ENCODE data around the gene ZNF18.

DNA sequence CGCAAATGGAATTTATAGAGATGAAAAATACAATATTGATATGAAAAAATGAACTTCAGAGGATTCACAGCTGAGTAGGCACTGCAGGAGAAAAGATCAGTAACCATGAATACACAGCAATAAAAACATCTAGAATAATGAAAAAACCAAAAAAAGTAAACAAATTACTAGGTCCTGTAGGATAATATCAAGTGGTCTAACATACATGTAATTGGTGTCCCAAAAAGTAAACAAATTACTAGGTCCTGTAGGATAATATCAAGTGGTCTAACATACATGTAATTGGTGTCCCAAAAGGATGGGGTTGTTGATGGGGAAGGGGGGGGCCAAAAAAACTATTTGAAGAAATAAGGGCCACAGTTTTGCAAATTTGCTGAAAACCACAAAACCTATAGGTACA, 43.4 kb downstream of the ZNF18 start:
- TF ChIP-seq ELF4 (IDR thresholded peaks at IDR 0.05) = no peak
- TF ChIP-seq FOXM1 (IDR thresholded peaks at IDR 0.05; ENCODE audit: borderline replicate concordance) = no peak
- TF ChIP-seq L3MBTL2 (conservative IDR thresholded peaks at IDR 0.05) = no peak
- no peak for TF ChIP-seq HDGF (IDR thresholded peaks at IDR 0.05; ENCODE audit: borderline replicate concordance)
- no peak for TF ChIP-seq ZNF384 (IDR thresholded peaks at IDR 0.05)
- no peak for TF ChIP-seq SP1 (IDR thresholded peaks at IDR 0.05)
- TF ChIP-seq, protein P1, sequence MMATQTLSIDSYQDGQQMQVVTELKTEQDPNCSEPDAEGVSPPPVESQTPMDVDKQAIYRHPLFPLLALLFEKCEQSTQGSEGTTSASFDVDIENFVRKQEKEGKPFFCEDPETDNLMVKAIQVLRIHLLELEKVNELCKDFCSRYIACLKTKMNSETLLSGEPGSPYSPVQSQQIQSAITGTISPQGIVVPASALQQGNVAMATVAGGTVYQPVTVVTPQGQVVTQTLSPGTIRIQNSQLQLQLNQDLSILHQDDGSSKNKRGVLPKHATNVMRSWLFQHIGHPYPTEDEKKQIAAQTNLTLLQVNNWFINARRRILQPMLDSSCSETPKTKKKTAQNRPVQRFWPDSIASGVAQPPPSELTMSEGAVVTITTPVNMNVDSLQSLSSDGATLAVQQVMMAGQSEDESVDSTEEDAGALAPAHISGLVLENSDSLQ (IDR thresholded peaks at IDR 0.05) = no peak
- no peak for TF ChIP-seq SUZ12 (IDR thresholded peaks at IDR 0.05)
- TF ChIP-seq BHLHE40 (IDR thresholded peaks at IDR 0.05; ENCODE audit: borderline replicate concordance) = no peak

Measured in HEK293T (cell line).